ENCODE measurements around the gene DGCR2.

DNA sequence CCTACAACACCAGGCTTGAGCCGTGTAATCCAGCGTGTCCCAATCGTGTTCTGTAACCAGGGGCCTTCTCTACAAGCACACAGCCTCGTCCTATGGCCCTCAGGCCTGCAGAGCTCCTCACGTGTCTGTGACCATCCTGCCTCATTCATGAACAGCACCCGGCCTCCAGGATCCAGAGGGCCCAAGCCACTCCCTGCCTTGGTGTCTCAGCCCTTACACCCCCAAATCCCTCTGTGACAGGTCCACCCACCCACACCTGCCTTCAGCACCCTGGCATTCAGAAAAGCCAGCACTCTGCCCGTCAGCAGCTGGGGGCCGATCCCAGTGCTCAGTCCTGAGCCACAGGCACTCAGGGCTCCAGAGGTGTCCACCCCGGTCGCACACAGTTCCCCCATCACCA is 14.7 kb upstream of the DGCR2 start:
- TF ChIP-seq, protein P1, sequence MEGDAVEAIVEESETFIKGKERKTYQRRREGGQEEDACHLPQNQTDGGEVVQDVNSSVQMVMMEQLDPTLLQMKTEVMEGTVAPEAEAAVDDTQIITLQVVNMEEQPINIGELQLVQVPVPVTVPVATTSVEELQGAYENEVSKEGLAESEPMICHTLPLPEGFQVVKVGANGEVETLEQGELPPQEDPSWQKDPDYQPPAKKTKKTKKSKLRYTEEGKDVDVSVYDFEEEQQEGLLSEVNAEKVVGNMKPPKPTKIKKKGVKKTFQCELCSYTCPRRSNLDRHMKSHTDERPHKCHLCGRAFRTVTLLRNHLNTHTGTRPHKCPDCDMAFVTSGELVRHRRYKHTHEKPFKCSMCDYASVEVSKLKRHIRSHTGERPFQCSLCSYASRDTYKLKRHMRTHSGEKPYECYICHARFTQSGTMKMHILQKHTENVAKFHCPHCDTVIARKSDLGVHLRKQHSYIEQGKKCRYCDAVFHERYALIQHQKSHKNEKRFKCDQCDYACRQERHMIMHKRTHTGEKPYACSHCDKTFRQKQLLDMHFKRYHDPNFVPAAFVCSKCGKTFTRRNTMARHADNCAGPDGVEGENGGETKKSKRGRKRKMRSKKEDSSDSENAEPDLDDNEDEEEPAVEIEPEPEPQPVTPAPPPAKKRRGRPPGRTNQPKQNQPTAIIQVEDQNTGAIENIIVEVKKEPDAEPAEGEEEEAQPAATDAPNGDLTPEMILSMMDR (IDR thresholded peaks at IDR 0.05; ENCODE audit: low read length) = no peak
- TF ChIP-seq EZH2 (optimal IDR thresholded peaks at IDR 0.05; ENCODE audit: low read depth, low read length) = no peak
